ENCODE data around the gene ALK.

Gene ALK

GRCh38 chr2:29220506-29221270 lies 700.7 kb downstream of the ALK start:
- TF ChIP-seq USF1 (IDR thresholded peaks at IDR 0.05) = no peak
- no peak for TF ChIP-seq TEAD4 (IDR thresholded peaks at IDR 0.05)
- TF ChIP-seq YY1 (IDR thresholded peaks at IDR 0.05; ENCODE audit: low read depth) = no peak
- no peak for TF ChIP-seq TCF12 (IDR thresholded peaks at IDR 0.05; ENCODE audit: low read depth)
- TF ChIP-seq NFIC (IDR thresholded peaks at IDR 0.05) = no peak
- no peak for TF ChIP-seq CREB1 (IDR thresholded peaks at IDR 0.05; ENCODE audit: low read depth)
- TF ChIP-seq FOXM1 (IDR thresholded peaks at IDR 0.05; ENCODE audit: borderline replicate concordance, low read depth) = no peak
- no peak for TF ChIP-seq MAX (IDR thresholded peaks at IDR 0.05)

GRCh38 chr2:29219374-29219773 lies 702.0 kb downstream of the ALK start:
- TF ChIP-seq TAF1 (IDR thresholded peaks at IDR 0.05; ENCODE audit: low read depth) (no peak), CEBPB (IDR thresholded peaks at IDR 0.05) (no peak), YY1 (IDR thresholded peaks at IDR 0.05; ENCODE audit: low read depth) (no peak), RAD21 (IDR thresholded peaks at IDR 0.05; ENCODE audit: low read depth) (no peak)

GRCh38 chr2:29218550-29219125 lies 702.7 kb downstream of the ALK start:
- TF ChIP-seq REST (IDR thresholded peaks at IDR 0.05; ENCODE audit: low read depth) (no peak), TCF12 (IDR thresholded peaks at IDR 0.05; ENCODE audit: low read depth) (no peak), EGR1 (IDR thresholded peaks at IDR 0.05) (no peak), YY1 (IDR thresholded peaks at IDR 0.05; ENCODE audit: low read depth) (no peak)

- no peak for TF ChIP-seq TAF1 (IDR thresholded peaks at IDR 0.05; ENCODE audit: low read depth)
- no peak for TF ChIP-seq CREB1 (IDR thresholded peaks at IDR 0.05; ENCODE audit: low read depth)
- no peak for TF ChIP-seq FOXM1 (IDR thresholded peaks at IDR 0.05; ENCODE audit: borderline replicate concordance, low read depth)
- no peak for TF ChIP-seq ZBTB7A (IDR thresholded peaks at IDR 0.05; ENCODE audit: low read depth)
- no peak for TF ChIP-seq REST (IDR thresholded peaks at IDR 0.05; ENCODE audit: low read depth)
- TF ChIP-seq RAD21 (IDR thresholded peaks at IDR 0.05; ENCODE audit: low read depth) = no peak
- TF ChIP-seq NFIC (IDR thresholded peaks at IDR 0.05) = no peak
- TF ChIP-seq TEAD4 (IDR thresholded peaks at IDR 0.05) = no peak
- no peak for TF ChIP-seq TCF12 (IDR thresholded peaks at IDR 0.05; ENCODE audit: low read depth)
- TF ChIP-seq MAX (IDR thresholded peaks at IDR 0.05) = no peak
- no peak for TF ChIP-seq EP300 (IDR thresholded peaks at IDR 0.05; ENCODE audit: borderline replicate concordance)
- no peak for TF ChIP-seq YY1 (IDR thresholded peaks at IDR 0.05; ENCODE audit: low read depth)
- TF ChIP-seq EGR1 (IDR thresholded peaks at IDR 0.05) = no peak
- TF ChIP-seq CEBPB (IDR thresholded peaks at IDR 0.05) = no peak
- no peak for TF ChIP-seq USF1 (IDR thresholded peaks at IDR 0.05)
Measured at GRCh38 chr2:29218071-29218470, 703.3 kb downstream of the ALK start.

GRCh38 chr2:29216609-29216909 lies 704.8 kb downstream of the ALK start:
- no peak for TF ChIP-seq TAF1 (IDR thresholded peaks at IDR 0.05; ENCODE audit: low read depth)
- no peak for TF ChIP-seq NFIC (IDR thresholded peaks at IDR 0.05)
- TF ChIP-seq EP300 (IDR thresholded peaks at IDR 0.05; ENCODE audit: borderline replicate concordance) = no peak
- TF ChIP-seq RAD21 (IDR thresholded peaks at IDR 0.05; ENCODE audit: low read depth) = no peak
- TF ChIP-seq MAX (IDR thresholded peaks at IDR 0.05) = no peak
- no peak for TF ChIP-seq YY1 (IDR thresholded peaks at IDR 0.05; ENCODE audit: low read depth)
- TF ChIP-seq CEBPB (IDR thresholded peaks at IDR 0.05) = no peak
- no peak for TF ChIP-seq CREB1 (IDR thresholded peaks at IDR 0.05; ENCODE audit: low read depth)
- TF ChIP-seq TEAD4 (IDR thresholded peaks at IDR 0.05) = no peak
- no peak for TF ChIP-seq TCF12 (IDR thresholded peaks at IDR 0.05; ENCODE audit: low read depth)
- no peak for TF ChIP-seq FOXM1 (IDR thresholded peaks at IDR 0.05; ENCODE audit: borderline replicate concordance, low read depth)
- no peak for TF ChIP-seq EGR1 (IDR thresholded peaks at IDR 0.05)
- TF ChIP-seq REST (IDR thresholded peaks at IDR 0.05; ENCODE audit: low read depth) = no peak
- no peak for TF ChIP-seq USF1 (IDR thresholded peaks at IDR 0.05)
- TF ChIP-seq ZBTB7A (IDR thresholded peaks at IDR 0.05; ENCODE audit: low read depth) = no peak

Measured in Ishikawa (cell line).